Mesendoderm (in vitro differentiated cells): ENCODE measurements around the gene ADARB1.
A peak's percentile ranks its signal among the peaks of the same experiment; 100 is the strongest.

ENCODE experiments used
- DNase-seq: peaks from one replicate; pipeline ENCODE4 v3.0.0; 2013
- H2AK5ac ChIP-seq: 2 replicates; pipeline ENCODE4 v1.6.1; 2013; ENCODE audit warnings: low read length, inconsistent platforms
- H2BK120ac ChIP-seq: 2 replicates; pipeline ENCODE4 v1.6.1; 2013; ENCODE audit warnings: low read depth, mild to moderate bottlenecking, low read length, moderate library complexity, mixed read lengths
- H2BK15ac ChIP-seq: replicated peaks from 2 replicates; pipeline ENCODE4 v1.6.1; 2013; ENCODE audit warnings: low read depth, mild to moderate bottlenecking, moderate library complexity
- H2BK5ac ChIP-seq: 2 replicates; pipeline ENCODE4 v1.6.1; 2013; ENCODE audit warnings: low read length, inconsistent platforms
- H3K18ac ChIP-seq: 2 replicates; pipeline ENCODE4 v1.6.1; 2013; ENCODE audit warnings: mild to moderate bottlenecking, low read length, mixed read lengths
- H3K23ac ChIP-seq: one replicate; pipeline ENCODE4 v1.6.1; 2013; ENCODE audit warnings: low read length
- H3K27ac ChIP-seq: 2 replicates; pipeline ENCODE4 v1.5.1; 2013; ENCODE audit warnings: low read depth, mild to moderate bottlenecking, inconsistent platforms, low read length, moderate library complexity
- H3K27me3 ChIP-seq: 2 replicates; pipeline ENCODE4 v1.6.1; 2013; ENCODE audit warnings: low read length, control low read depth, mild to moderate bottlenecking, inconsistent platforms; ENCODE audit not compliant: insufficient read depth, poor library complexity
- H3K36me3 ChIP-seq: 2 replicates; pipeline ENCODE4 v1.6.1; 2013; ENCODE audit warnings: low read length, inconsistent platforms; ENCODE audit not compliant: control insufficient read depth, insufficient read depth
- H3K4ac ChIP-seq: one replicate; pipeline ENCODE4 v1.6.1; 2013; ENCODE audit warnings: low read depth, mild to moderate bottlenecking, low read length, moderate library complexity
- H3K4me1 ChIP-seq: 2 replicates; pipeline ENCODE4 v1.6.1; 2013; ENCODE audit warnings: low read depth, low read length, inconsistent platforms; ENCODE audit not compliant: control insufficient read depth
- H3K4me2 ChIP-seq: 2 replicates; pipeline ENCODE4 v1.6.1; 2013; ENCODE audit warnings: low read length
- H3K4me3 ChIP-seq: 2 replicates; pipeline ENCODE4 v1.5.1; 2013; ENCODE audit warnings: mild to moderate bottlenecking, low read length
- H3K56ac ChIP-seq: one replicate; pipeline ENCODE4 v1.6.1; 2013; ENCODE audit warnings: low read length
- H3K79me1 ChIP-seq: 2 replicates; pipeline ENCODE4 v1.6.1; 2013; ENCODE audit warnings: low read length, inconsistent platforms
- H3K79me2 ChIP-seq: 2 replicates; pipeline ENCODE4 v1.6.1; 2013; ENCODE audit warnings: mild to moderate bottlenecking, low read length; ENCODE audit not compliant: control insufficient read depth, insufficient read depth
- H3K9ac ChIP-seq: 2 replicates; pipeline ENCODE4 v1.6.1; 2013; ENCODE audit warnings: low read length, inconsistent platforms
- H4K5ac ChIP-seq: one replicate; pipeline ENCODE4 v1.6.1; 2013; ENCODE audit warnings: low read length
- H4K8ac ChIP-seq: one replicate; pipeline ENCODE4 v1.6.1; 2013; ENCODE audit warnings: low read depth, mild to moderate bottlenecking, control low read depth, low read length, moderate library complexity
- WGBS: extraction: QIAGEN DNeasy Blood & Tissue Kit; methylation state at CpG from one replicate; pipeline ENCODE4 v1.1.7; 2013; ENCODE audit warnings: low lambda C conversion rate, missing lambda C conversion rate; ENCODE audit not compliant: insufficient coverage; ENCODE audit errors: extremely low coverage; 5-methylcytosine and 5-hydroxymethylcytosine counted together

ADARB1 gene

GRCh38 chr21:45060675-45061311 is 13.6 kb upstream of the ADARB1 start:
- Histone ChIP-seq H3K4me2 (no peak overlapping the region), H3K4me3 (no peak overlapping the region), H3K4ac (no peak overlapping the region), H3K23ac (no peak overlapping the region), H3K27ac (no peak overlapping the region), H3K9ac (no peak overlapping the region), H3K18ac (no peak overlapping the region), H2BK5ac (no peak overlapping the region), H4K8ac (no peak overlapping the region), H4K5ac (no peak overlapping the region), H3K79me2 (no peaks in the 10 kb centered on the region), H3K56ac (no peak overlapping the region), H2BK120ac (no peak overlapping the region), H2BK15ac (no peak overlapping the region), H2AK5ac (no peak overlapping the region), H3K4me1 (no peaks in the 10 kb centered on the region), H3K27me3 (no peaks in the 10 kb centered on the region), H3K36me3 (no peaks in the 10 kb centered on the region), H3K79me1 (no peaks in the 10 kb centered on the region)
- no peak for DNase-seq
- WGBS: no CpG with 5 or more reads among the region's 9 CpGs

DNA sequence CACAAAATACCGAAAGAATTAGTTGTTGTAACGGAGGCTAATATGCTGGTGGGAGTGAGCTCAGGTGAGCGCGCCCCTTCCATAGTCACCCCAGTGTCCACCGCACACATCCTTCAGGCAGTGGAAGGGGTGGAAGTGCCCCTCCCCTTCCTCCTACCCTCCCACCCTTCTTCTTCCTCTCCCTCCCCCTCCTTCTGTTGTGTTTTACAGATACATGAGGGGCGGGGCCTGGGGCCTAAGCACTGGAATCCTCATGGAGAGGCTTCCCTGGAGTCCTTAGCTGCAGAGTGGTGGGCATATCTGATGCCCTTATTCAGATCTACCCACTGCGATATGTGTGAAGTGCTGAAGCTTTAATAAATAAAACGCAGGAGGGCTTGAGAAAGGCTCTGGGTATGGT is 10.3 kb upstream of the ADARB1 start:
- H4K8ac ChIP-seq: no peak overlapping the region
- no peak overlapping the region for H3K4me3 ChIP-seq
- WGBS: no CpG with 5 or more reads among the region's 8 CpGs
- H3K4me1 ChIP-seq: no peaks in the 10 kb centered on the region
- H3K4me2 ChIP-seq: no peak overlapping the region
- no peak overlapping the region for H4K5ac ChIP-seq
- no peak overlapping the region for H3K9ac ChIP-seq
- H2BK120ac ChIP-seq: no peak overlapping the region
- H2BK15ac ChIP-seq: no peak overlapping the region
- no peak overlapping the region for H3K18ac ChIP-seq
- no peak overlapping the region for H3K23ac ChIP-seq
- no peak overlapping the region for H3K4ac ChIP-seq
- no peaks in the 10 kb centered on the region for H3K79me2 ChIP-seq
- no peak overlapping the region for H3K56ac ChIP-seq
- no peaks in the 10 kb centered on the region for H3K79me1 ChIP-seq
- no peaks in the 10 kb centered on the region for H3K27me3 ChIP-seq
- no peak overlapping the region for H3K27ac ChIP-seq
- H3K36me3 ChIP-seq: no peaks in the 10 kb centered on the region
- peak; percentile 48 for DNase-seq
- no peak overlapping the region for H2BK5ac ChIP-seq
- no peak overlapping the region for H2AK5ac ChIP-seq

DNA sequence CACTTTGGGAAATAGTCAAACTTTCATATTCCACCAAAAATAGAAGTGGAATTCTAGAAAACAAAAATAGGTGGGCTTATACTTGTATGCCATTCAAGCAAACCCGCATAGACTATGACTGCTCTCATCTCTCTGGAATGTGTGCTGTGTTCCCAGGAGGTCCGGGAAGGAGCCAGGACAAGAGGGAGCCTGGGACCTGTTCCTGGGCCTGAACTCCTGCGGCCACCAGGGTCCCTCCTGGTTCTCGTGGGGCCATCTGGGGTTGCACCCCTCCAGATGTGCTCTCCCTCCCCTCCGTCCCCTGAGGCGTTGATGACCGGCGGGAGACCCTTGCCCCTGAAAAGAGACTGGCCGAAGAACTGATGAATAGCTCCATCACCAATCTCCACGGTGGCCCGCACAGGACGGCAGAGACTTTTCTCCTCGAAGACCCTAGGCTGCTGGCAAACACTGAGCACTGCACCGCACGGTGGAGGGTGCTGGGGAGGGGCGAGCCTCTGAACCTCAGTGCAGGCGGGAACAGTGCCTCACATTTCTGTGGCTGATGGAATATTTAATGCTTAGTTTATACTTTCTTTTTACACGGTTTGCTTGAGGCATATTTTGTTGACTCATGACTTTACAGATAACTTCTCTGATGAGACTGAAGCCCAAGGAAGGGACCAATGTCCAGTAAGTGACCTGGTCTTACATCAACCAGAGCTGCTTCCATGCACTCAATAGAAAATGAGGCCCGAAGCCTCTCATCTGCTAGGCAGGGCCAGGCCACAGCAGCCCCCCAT is 9.6 kb upstream of the ADARB1 start:
- no peak overlapping the region for H3K18ac ChIP-seq
- no peak overlapping the region for H2BK15ac ChIP-seq
- H3K4ac ChIP-seq: no peak overlapping the region
- H3K4me2 ChIP-seq: no peak overlapping the region
- H3K27ac ChIP-seq: no peak overlapping the region
- no peak overlapping the region for H3K4me3 ChIP-seq
- H2AK5ac ChIP-seq: no peak overlapping the region
- WGBS: no CpG with 5 or more reads among the region's 19 CpGs
- DNase-seq: peak; percentile 61
- H3K4me1 ChIP-seq: no peaks in the 10 kb centered on the region
- no peak overlapping the region for H2BK120ac ChIP-seq
- H3K9ac ChIP-seq: no peak overlapping the region
- H3K56ac ChIP-seq: no peak overlapping the region
- H2BK5ac ChIP-seq: no peak overlapping the region
- no peak overlapping the region for H3K23ac ChIP-seq
- H3K27me3 ChIP-seq: no peaks in the 10 kb centered on the region
- no peak overlapping the region for H4K5ac ChIP-seq
- no peak overlapping the region for H4K8ac ChIP-seq
- H3K79me2 ChIP-seq: no peaks in the 10 kb centered on the region
- H3K79me1 ChIP-seq: no peaks in the 10 kb centered on the region
- H3K36me3 ChIP-seq: no peaks in the 10 kb centered on the region

- no peak for DNase-seq
- no peaks in the 10 kb centered on the region for H3K4me1 ChIP-seq
- no peaks in the 10 kb centered on the region for H3K79me1 ChIP-seq
- H3K9ac ChIP-seq: no peak overlapping the region
- no peak overlapping the region for H2BK120ac ChIP-seq
- H3K36me3 ChIP-seq: no peaks in the 10 kb centered on the region
- no peak overlapping the region for H3K4ac ChIP-seq
- no peak overlapping the region for H3K18ac ChIP-seq
- H3K4me2 ChIP-seq: no peak overlapping the region
- WGBS: no CpG with 5 or more reads among the region's 18 CpGs
- H2BK5ac ChIP-seq: no peak overlapping the region
- no peak overlapping the region for H3K23ac ChIP-seq
- H2BK15ac ChIP-seq: no peak overlapping the region
- H3K27ac ChIP-seq: no peak overlapping the region
- no peaks in the 10 kb centered on the region for H3K79me2 ChIP-seq
- no peak overlapping the region for H4K8ac ChIP-seq
- no peak overlapping the region for H3K4me3 ChIP-seq
- peak overlapping the region; percentile 6 for H3K56ac ChIP-seq
- no peak overlapping the region for H4K5ac ChIP-seq
- no peaks in the 10 kb centered on the region for H3K27me3 ChIP-seq
- H2AK5ac ChIP-seq: no peak overlapping the region
Measured at GRCh38 chr21:45067462-45068285, 6.7 kb upstream of the ADARB1 start.

DNA sequence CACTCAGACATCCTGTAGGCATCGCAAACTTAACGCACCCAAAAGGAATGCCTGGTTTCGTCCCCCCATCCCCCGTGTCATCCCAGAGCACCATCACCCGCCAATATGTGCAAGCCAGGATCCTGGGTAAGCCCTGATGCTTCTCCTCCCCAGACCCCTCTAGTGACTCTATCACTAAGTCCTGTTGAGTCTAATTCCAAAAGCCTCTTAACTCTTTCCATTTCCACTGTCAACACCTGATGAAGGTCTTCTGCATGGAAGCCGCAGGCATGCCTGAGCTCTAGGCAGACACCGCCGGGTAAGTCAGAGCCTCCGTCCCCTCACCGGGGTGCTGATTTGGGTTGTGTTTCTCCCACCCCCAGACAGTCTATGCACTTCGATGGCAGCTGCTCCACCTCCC is 5.3 kb upstream of the ADARB1 start:
- Histone ChIP-seq H3K36me3 (no peaks in the 10 kb centered on the region), H3K79me2 (no peaks in the 10 kb centered on the region), H2BK120ac (no peak overlapping the region), H4K8ac (no peak overlapping the region), H3K18ac (no peak overlapping the region), H3K27ac (no peak overlapping the region), H2BK15ac (no peak overlapping the region), H2BK5ac (no peak overlapping the region), H2AK5ac (no peak overlapping the region), H3K9ac (no peak overlapping the region), H3K4me3 (no peak overlapping the region), H4K5ac (no peak overlapping the region), H3K79me1 (no peaks in the 10 kb centered on the region), H3K23ac (no peak overlapping the region), H3K56ac (no peak overlapping the region), H3K4me2 (no peak overlapping the region), H3K4me1 (no peaks in the 10 kb centered on the region), H3K4ac (no peak overlapping the region), H3K27me3 (no peaks in the 10 kb centered on the region)
- DNase-seq: no peak
- WGBS: no CpG with 5 or more reads among the region's 11 CpGs
